Endothelial cell of umbilical vein (primary cell): Measurements from ENCODE around the gene CYLC2.

Experiments used
- GATA2 ChIP-seq: IDR thresholded peaks from 2 replicates; pipeline ENCODE4 v1.7.0; 2011; ENCODE audit warnings: low read depth, mild to moderate bottlenecking, moderate library complexity, mixed read lengths, low read length; ENCODE audit not compliant: insufficient read length, insufficient read depth
- TF ChIP-seq, protein P1 (sequence below), 2 donors: IDR thresholded peaks; 1 replicate in 1 of 2; 2 replicates in 1 of 2; pipeline ENCODE4 v1.5.1; 2011; ENCODE audit warnings: low read length in 2 of 2, mild to moderate bottlenecking in 2 of 2, moderate library complexity in 2 of 2, control low read depth in 1 of 2, inconsistent platforms in 1 of 2, low read depth in 1 of 2; ENCODE audit not compliant: insufficient read depth in 1 of 2; ENCODE audit errors: extremely low read depth in 1 of 2
- TF ChIP-seq, protein P2 (sequence below): IDR thresholded peaks from 2 replicates; pipeline ENCODE4 v1.6.1; 2011; ENCODE audit not compliant: insufficient read depth, insufficient read length

DNA sequence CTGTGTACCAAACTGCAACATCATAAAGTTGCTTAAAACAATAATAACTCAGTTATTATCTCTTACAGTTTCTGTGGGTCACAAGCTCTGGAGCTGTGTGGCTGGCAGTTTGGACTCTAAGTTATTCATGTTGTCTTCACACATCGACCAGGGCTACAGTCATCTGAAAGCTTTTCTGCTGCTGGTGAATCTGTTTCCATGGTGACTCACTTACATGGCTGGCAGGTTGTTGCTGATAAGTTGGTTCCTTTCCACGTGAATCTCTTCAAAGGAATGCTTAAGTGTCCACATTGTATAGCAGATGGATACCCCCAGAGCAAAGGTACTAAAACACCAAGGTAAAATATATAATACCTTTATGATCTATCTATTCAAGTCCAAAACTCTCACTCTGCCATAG, 44.8 kb upstream of the CYLC2 start:
- TF ChIP-seq, protein P1, sequence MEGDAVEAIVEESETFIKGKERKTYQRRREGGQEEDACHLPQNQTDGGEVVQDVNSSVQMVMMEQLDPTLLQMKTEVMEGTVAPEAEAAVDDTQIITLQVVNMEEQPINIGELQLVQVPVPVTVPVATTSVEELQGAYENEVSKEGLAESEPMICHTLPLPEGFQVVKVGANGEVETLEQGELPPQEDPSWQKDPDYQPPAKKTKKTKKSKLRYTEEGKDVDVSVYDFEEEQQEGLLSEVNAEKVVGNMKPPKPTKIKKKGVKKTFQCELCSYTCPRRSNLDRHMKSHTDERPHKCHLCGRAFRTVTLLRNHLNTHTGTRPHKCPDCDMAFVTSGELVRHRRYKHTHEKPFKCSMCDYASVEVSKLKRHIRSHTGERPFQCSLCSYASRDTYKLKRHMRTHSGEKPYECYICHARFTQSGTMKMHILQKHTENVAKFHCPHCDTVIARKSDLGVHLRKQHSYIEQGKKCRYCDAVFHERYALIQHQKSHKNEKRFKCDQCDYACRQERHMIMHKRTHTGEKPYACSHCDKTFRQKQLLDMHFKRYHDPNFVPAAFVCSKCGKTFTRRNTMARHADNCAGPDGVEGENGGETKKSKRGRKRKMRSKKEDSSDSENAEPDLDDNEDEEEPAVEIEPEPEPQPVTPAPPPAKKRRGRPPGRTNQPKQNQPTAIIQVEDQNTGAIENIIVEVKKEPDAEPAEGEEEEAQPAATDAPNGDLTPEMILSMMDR (IDR thresholded peaks at IDR 0.05; ENCODE audit: extremely low read depth in 1 of 2, insufficient read depth in 1 of 2, low read depth in 1 of 2, low read length in 2 of 2): no peak
- no peak for TF ChIP-seq GATA2
- TF ChIP-seq, protein P2, sequence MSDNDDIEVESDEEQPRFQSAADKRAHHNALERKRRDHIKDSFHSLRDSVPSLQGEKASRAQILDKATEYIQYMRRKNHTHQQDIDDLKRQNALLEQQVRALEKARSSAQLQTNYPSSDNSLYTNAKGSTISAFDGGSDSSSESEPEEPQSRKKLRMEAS: no peak
